ENCODE data around the gene ASAP3. TPM values are rescaled to one million over a fixed set of nuclear protein-coding genes. Genes with fewer than 3 reads are reported as not detected.

Gene ASAP3
- total and polyA plus RNA-seq, 2 of the 13 experiments (the other 11 are each of a cell fraction or from before 2014, with no cell fraction given), result 32.6 to 37.0 TPM

GRCh38 chr1:23478896-23479665 lies 4.9 kb downstream of the ASAP3 start (continued):
- TF ChIP-seq ARID4A (CRISPR knock-in tag; IDR thresholded peaks at IDR 0.05; ENCODE audit: borderline replicate concordance) (peak; percentile 81; the same call in 1 of the 2 replicates), MAFF (IDR thresholded peaks at IDR 0.05; ENCODE audit: low read depth, low read length) (no peak), USF2 (IDR thresholded peaks at IDR 0.05; ENCODE audit: low read depth, low read length) (peak; percentile 69), USF2 (CRISPR knock-in tag; IDR thresholded peaks at IDR 0.05; ENCODE audit: borderline replicate concordance) (peak; percentile 93; the same call in 1 of the 2 replicates), ZNF766 (CRISPR knock-in tag; IDR thresholded peaks at IDR 0.05; ENCODE audit: borderline replicate concordance) (no peak), ZNF24 (IDR thresholded peaks at IDR 0.05) (no peak), ZMAT3 (CRISPR knock-in tag; conservative IDR thresholded peaks at IDR 0.05) (no peak), ZNF543 (CRISPR knock-in tag; IDR thresholded peaks at IDR 0.05) (no peak), ZNF589 (CRISPR knock-in tag; conservative IDR thresholded peaks at IDR 0.05) (no peak), ZNF577 (CRISPR knock-in tag; IDR thresholded peaks at IDR 0.05; ENCODE audit: borderline replicate concordance, low read depth) (no peak), E2F5 (CRISPR knock-in tag; conservative IDR thresholded peaks at IDR 0.05) (no peak), HNRNPH1 (optimal IDR thresholded peaks at IDR 0.05; ENCODE audit: low read depth, low read length) (no peak), CREB3 (CRISPR knock-in tag; IDR thresholded peaks at IDR 0.05) (no peak), PHF5A (CRISPR knock-in tag; IDR thresholded peaks at IDR 0.05; ENCODE audit: low read depth, unreplicated experiment) (no peak), IKZF5 (CRISPR knock-in tag; IDR thresholded peaks at IDR 0.05) (peak; percentile 86; the same call in 1 of the 2 replicates), ATF6 (CRISPR knock-in tag; conservative IDR thresholded peaks at IDR 0.05) (no peak)

Data from HepG2 (cell line).